LNCaP clone FGC (cell line): Measurements from ENCODE around the gene LITAF.

Experiments used
- DNase-seq: peaks from one replicate; pipeline ENCODE4 v3.0.0-alpha.2; 2011; ENCODE audit warnings: low read depth
- H3K4me3 ChIP-seq: 2 replicates; pipeline ENCODE4 v1.5.1; 2011; ENCODE audit warnings: mild to moderate bottlenecking, low read depth, low read length, control low read depth
- TF ChIP-seq, protein P1 (sequence below): IDR thresholded peaks from 2 replicates; pipeline ENCODE4 v1.5.1; 2012; ENCODE audit warnings: mild to moderate bottlenecking; ENCODE audit not compliant: control insufficient read depth, insufficient read depth; ENCODE audit errors: extremely low read depth

The LITAF gene

DNA sequence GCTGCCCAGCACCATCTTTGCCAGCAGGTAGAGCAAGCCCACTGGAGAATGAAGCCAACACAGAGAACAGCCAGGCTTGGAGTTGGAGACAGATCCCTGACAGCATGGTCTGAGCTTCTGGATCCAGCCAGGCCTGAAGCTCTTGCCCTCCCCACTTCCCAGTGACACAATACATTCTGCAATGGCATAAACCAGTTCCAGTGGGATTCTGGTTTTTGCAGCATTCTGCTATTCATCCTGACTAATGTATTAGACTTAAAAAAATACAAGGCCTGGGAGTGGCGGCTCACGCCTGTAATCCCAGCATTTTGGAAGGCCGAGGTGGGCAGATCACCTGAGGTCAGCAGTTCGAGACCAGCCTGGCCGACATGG is 40.6 kb upstream of the LITAF start:
- H3K4me3 ChIP-seq = no peak overlapping the region
- DNase-seq = no peak
- TF ChIP-seq, protein P1, sequence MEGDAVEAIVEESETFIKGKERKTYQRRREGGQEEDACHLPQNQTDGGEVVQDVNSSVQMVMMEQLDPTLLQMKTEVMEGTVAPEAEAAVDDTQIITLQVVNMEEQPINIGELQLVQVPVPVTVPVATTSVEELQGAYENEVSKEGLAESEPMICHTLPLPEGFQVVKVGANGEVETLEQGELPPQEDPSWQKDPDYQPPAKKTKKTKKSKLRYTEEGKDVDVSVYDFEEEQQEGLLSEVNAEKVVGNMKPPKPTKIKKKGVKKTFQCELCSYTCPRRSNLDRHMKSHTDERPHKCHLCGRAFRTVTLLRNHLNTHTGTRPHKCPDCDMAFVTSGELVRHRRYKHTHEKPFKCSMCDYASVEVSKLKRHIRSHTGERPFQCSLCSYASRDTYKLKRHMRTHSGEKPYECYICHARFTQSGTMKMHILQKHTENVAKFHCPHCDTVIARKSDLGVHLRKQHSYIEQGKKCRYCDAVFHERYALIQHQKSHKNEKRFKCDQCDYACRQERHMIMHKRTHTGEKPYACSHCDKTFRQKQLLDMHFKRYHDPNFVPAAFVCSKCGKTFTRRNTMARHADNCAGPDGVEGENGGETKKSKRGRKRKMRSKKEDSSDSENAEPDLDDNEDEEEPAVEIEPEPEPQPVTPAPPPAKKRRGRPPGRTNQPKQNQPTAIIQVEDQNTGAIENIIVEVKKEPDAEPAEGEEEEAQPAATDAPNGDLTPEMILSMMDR = no peak

DNA sequence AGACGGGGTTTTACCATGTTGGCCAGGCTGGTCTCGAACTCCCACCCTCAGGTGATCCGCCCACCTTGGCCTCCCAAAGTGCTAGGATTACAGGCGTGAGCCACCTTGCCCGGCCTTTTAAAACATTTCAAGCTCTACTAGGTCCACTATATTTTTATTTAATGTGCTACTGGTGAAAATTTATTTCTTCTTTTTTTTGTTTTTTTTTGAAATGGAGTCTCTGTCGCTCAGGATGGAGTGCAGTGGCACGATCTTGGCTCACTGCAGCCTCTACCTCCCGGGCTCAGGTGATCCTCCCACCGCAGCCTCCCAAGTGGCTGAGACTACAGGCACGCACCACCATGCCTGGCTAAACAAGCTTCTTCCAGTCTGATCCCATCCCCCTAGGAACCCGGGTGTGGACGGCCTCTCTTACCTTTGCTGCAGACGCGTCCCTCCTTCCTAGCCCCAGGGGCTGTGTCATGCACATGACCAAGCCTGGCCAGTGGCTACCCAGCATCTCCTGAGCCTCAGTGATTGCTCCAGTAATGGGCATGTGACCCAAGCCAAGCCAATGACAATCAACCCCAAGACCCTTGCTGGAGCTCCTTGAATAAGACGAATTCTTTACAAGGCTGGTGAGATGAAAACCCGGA is 40.1 kb upstream of the LITAF start:
- H3K4me3 ChIP-seq = no peak overlapping the region
- no peak for DNase-seq
- TF ChIP-seq, protein P1 = no peak

DNA sequence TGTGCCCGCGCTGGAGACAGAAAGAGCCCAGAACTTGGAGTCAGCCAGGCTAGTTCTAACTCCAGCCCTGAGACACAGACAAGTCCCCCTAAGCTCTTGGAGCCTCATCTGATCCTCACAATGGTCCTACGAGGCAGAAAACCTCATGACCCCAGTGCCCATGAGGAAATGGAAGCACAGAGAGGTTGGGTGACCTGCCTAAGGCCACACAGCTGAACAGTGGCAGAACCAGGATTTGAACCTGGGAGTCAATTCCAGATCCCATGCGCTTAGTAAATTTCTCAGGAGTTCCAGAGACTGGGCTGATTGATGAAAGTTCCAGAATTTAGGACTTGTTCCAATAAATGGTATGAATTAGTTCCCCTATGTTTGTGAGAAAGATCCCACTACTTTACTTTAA is 39.0 kb upstream of the LITAF start:
- DNase-seq = no peak
- no peak overlapping the region for H3K4me3 ChIP-seq
- TF ChIP-seq, protein P1 = no peak

DNA sequence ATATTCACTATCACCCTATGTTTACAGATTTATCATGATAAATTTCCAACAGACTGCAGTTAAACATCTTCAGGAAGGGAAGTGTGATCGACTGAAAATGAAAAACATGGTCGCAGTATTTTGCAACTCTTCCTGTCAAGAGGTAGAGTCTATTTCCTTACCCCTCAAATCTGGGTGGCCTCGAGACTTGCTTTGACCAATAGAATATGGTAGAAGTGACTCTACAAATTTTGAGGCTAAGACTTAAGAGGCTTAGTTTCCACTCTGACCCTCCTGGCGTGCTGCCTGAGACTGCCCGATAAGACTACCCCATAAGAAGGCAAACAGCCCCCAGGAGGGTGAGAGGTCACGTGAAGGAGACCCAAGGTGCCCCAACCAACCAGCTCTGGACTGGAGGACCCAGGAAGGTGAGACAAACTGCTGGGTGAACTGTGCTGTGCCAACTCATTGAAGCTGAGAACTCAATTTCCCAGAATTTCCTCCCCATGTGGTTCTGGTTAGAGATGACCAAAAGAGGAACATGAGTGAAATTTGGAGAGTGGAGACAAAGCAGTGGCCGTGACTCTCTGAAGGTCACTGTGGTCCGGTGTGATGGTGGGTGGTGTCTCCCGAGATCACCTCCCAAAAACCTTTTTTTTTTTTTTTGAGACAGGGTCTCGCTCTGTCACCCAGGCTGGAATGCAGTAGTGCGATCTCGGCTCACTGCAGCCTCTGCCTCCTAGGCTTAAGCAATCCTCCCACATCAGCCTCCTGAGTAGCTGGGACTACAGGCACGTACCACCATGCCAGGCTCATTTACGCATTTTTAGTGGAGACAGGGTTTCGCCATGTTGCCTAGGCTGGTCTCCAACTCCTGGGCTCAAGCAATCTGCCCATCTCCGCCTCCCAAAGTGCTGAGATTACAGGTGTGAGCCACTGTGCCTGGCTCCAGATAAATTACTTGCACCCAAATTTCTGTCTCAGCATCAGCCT is 38.2 kb upstream of the LITAF start:
- TF ChIP-seq, protein P1 = no peak
- no peak for DNase-seq
- no peak overlapping the region for H3K4me3 ChIP-seq

DNA sequence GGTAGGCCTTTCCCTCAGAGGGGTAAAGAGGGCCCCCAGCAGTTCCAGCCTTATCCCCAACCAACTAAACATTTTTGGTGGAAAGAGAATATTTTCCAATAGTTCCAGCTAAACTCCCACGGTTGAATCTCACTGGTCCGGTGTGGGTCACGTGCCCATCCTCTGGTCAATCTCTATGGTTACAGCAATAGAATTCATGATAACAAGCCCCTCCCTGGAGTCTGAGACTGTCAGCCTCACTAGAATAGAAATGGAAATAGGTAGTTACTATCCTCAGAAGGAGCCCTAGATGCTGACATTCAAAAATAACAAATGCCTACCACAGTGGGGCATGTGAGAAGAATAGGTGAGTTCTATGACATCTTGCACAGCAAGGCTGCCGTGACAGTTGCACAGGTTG is 37.5 kb upstream of the LITAF start:
- TF ChIP-seq, protein P1 = no peak
- no peak for DNase-seq
- H3K4me3 ChIP-seq = no peak overlapping the region

DNA sequence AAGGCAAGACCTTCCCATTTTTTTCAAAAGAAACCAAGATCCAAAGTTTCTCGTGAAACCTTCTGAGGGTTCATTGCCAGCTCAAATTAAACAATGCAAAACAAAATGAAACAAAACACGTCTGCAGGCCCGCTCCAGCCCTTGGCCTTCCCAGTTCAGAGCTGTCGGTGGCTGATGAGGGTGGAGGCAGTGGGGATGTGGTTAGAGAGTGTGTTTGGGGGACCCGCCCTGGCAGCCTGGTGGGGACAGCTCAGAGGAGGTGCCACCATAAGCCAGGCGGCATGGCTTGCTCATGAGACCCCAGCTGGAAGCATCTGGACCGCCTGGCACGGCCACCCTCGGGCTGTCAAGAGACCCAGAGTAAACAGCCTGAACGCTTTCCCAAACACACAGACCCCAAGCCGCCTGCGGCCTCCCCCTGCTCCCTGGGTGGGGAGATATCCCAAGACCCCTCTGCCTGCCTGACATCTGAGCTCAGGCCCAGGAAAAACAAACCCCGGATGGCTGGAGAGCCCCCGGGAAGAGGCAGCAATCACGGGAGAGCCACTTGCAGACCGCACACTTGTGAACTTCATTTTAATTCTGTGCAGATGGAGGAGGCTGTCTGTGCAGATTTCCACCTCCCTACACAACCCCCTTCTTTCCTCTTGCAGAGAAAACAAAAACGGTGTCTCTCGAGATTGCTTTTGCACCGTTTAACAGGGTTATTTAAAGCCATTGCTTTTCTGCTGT is 35.4 kb upstream of the LITAF start:
- no peak overlapping the region for H3K4me3 ChIP-seq
- no peak for DNase-seq
- TF ChIP-seq, protein P1 = no peak
